H9 (cell line): ENCODE results near the gene UNK. TPM values are rescaled to one million over a fixed set of nuclear protein-coding genes. Genes with fewer than 3 reads are reported as not detected.

ENCODE experiments used
- DNase-seq: peaks from one replicate; pipeline ENCODE4 v3.0.0-alpha.2; 2017
- H2AFZ ChIP-seq: one replicate; pipeline ENCODE4 v1.6.1; 2013; ENCODE audit warnings: mild to moderate bottlenecking, low read length, control low read depth, moderate library complexity
- H2AK5ac ChIP-seq: 2 replicates; pipeline ENCODE4 v1.6.1; 2013; ENCODE audit warnings: low read length, control low read depth, mixed read lengths; ENCODE audit not compliant: insufficient read length
- H2BK120ac ChIP-seq: one replicate; pipeline ENCODE4 v1.6.1; 2013; ENCODE audit warnings: low read depth, mild to moderate bottlenecking, low read length, control low read depth, inconsistent platforms; ENCODE audit not compliant: poor library complexity, severe bottlenecking
- H2BK12ac ChIP-seq: 2 replicates; pipeline ENCODE4 v1.6.1; 2013; ENCODE audit warnings: low read length, control low read depth, mixed read lengths, low read depth; ENCODE audit not compliant: insufficient read length
- H2BK15ac ChIP-seq: 2 replicates; pipeline ENCODE4 v1.6.1; 2013; ENCODE audit warnings: low read depth, low read length, control low read depth
- H2BK20ac ChIP-seq: one replicate; pipeline ENCODE4 v1.6.1; 2013; ENCODE audit warnings: low read depth, mild to moderate bottlenecking, low read length, control low read depth, inconsistent platforms; ENCODE audit not compliant: poor library complexity, severe bottlenecking
- H2BK5ac ChIP-seq: 2 replicates; pipeline ENCODE4 v1.6.1; 2013; ENCODE audit warnings: low read length, control low read depth, mixed read lengths; ENCODE audit not compliant: insufficient read length
- H3K14ac ChIP-seq: 2 replicates; pipeline ENCODE4 v1.6.1; 2013; ENCODE audit warnings: low read length, control low read depth; ENCODE audit not compliant: insufficient read depth
- H3K18ac ChIP-seq: 2 replicates; pipeline ENCODE4 v1.6.1; 2013; ENCODE audit warnings: low read depth, mild to moderate bottlenecking, mixed read lengths, low read length, control low read depth; ENCODE audit not compliant: insufficient read length
- H3K23ac ChIP-seq: 2 replicates; pipeline ENCODE4 v1.6.1; 2013; ENCODE audit warnings: low read length, control low read depth, mixed read lengths, low read depth; ENCODE audit not compliant: insufficient read length
- H3K23me2 ChIP-seq: 2 replicates; pipeline ENCODE4 v1.6.1; 2013; ENCODE audit warnings: low read depth, mild to moderate bottlenecking, mixed read lengths, low read length, control low read depth; ENCODE audit not compliant: insufficient read length, poor library complexity, severe bottlenecking
- H3K27ac ChIP-seq: 2 replicates; pipeline ENCODE4 v1.5.1; 2013; ENCODE audit warnings: low read length, control low read depth, mixed read lengths, low read depth; ENCODE audit not compliant: insufficient read length
- H3K27me3 ChIP-seq: 2 replicates; pipeline ENCODE4 v1.6.1; 2013; ENCODE audit warnings: low read length, control low read depth, inconsistent platforms; ENCODE audit not compliant: insufficient read depth
- H3K4ac ChIP-seq: 2 replicates; pipeline ENCODE4 v1.6.1; 2013; ENCODE audit warnings: low read depth, mild to moderate bottlenecking, control low read depth, inconsistent platforms, low read length, moderate library complexity
- H3K4me1 ChIP-seq: 2 replicates; pipeline ENCODE4 v1.6.1; 2013; ENCODE audit warnings: low read length, control low read depth, inconsistent platforms; ENCODE audit not compliant: insufficient read depth
- H3K4me2 ChIP-seq: 2 replicates; pipeline ENCODE4 v1.6.1; 2013; ENCODE audit warnings: low read length, control low read depth, mixed read lengths; ENCODE audit not compliant: insufficient read length, insufficient read depth
- H3K56ac ChIP-seq: 2 replicates; pipeline ENCODE4 v1.6.1; 2013; ENCODE audit warnings: low read depth, mild to moderate bottlenecking, mixed read lengths, low read length, control low read depth; ENCODE audit not compliant: insufficient read length
- H3K79me1 ChIP-seq: 2 replicates; pipeline ENCODE4 v1.6.1; 2013; ENCODE audit warnings: low read depth, mild to moderate bottlenecking, moderate library complexity, low read length, control low read depth, inconsistent platforms; ENCODE audit not compliant: insufficient read depth, poor library complexity, severe bottlenecking
- H3K79me2 ChIP-seq: 2 replicates; pipeline ENCODE4 v1.6.1; 2013; ENCODE audit warnings: low read length, control low read depth, inconsistent platforms; ENCODE audit not compliant: insufficient read depth
- H3K9ac ChIP-seq: 2 replicates; pipeline ENCODE4 v1.6.1; 2013; ENCODE audit warnings: low read length, control low read depth, mixed read lengths; ENCODE audit not compliant: insufficient read length; ENCODE audit errors: extremely low read depth
- H3K9me3 ChIP-seq: one replicate; pipeline ENCODE4 v1.6.1; 2013; ENCODE audit warnings: low read depth, low read length, inconsistent platforms; ENCODE audit not compliant: control insufficient read depth
- H3T11ph ChIP-seq: one replicate; pipeline ENCODE4 v1.6.1; 2013; ENCODE audit warnings: mild to moderate bottlenecking, low read length, control low read depth, inconsistent platforms
- H4K20me1 ChIP-seq: one replicate; pipeline ENCODE4 v1.6.1; 2013; ENCODE audit not compliant: control insufficient read depth, insufficient read length, insufficient read depth
- H4K5ac ChIP-seq: 2 replicates; pipeline ENCODE4 v1.6.1; 2013; ENCODE audit warnings: low read depth, mild to moderate bottlenecking, mixed read lengths, low read length, control low read depth; ENCODE audit not compliant: insufficient read length
- H4K8ac ChIP-seq: replicated peaks from 2 replicates; pipeline ENCODE4 v1.6.1; 2013; ENCODE audit warnings: low read length, control low read depth, mixed read lengths, low read depth; ENCODE audit not compliant: insufficient read length
- H4K91ac ChIP-seq: 2 replicates; pipeline ENCODE4 v1.6.1; 2013; ENCODE audit warnings: low read depth, mild to moderate bottlenecking, moderate library complexity, mixed read lengths, low read length, control low read depth; ENCODE audit not compliant: insufficient read length
- H3K27ac Mint-ChIP-seq, 3 experiments: 2 replicates in 2 of 3; 3 replicates in 1 of 3; pipeline ENCODE4 v1.8.0; 2020 to 2021; ENCODE audit warnings: mixed read lengths in 3 of 3, mild to moderate bottlenecking in 1 of 3, moderate library complexity in 1 of 3
- H3K27me3 Mint-ChIP-seq: 2 replicates; pipeline ENCODE4 v1.8.0; 2021; ENCODE audit warnings: low read depth, mild to moderate bottlenecking, moderate library complexity, mixed read lengths
- H3K36me3 Mint-ChIP-seq, 3 experiments: 2 replicates in 2 of 3; 3 replicates in 1 of 3; pipeline ENCODE4 v1.8.0; 2020 to 2021; ENCODE audit warnings: low read depth in 3 of 3, mixed read lengths in 3 of 3; ENCODE audit not compliant: insufficient read depth in 1 of 3
- H3K4me1 Mint-ChIP-seq, 2 experiments: 2 replicates each; pipeline ENCODE4 v1.8.0; 2020; ENCODE audit warnings: mixed read lengths in 2 of 2
- H3K4me3 Mint-ChIP-seq, 2 experiments: 2 replicates in 1 of 2; 3 replicates in 1 of 2; pipeline ENCODE4 v1.8.0; 2020 to 2021; ENCODE audit warnings: mild to moderate bottlenecking in 2 of 2, mixed read lengths in 2 of 2, moderate library complexity in 1 of 2
- H3K9me3 Mint-ChIP-seq, 2 experiments: 2 replicates in 1 of 2; 3 replicates in 1 of 2; pipeline ENCODE4 v1.8.0; 2020; ENCODE audit warnings: mild to moderate bottlenecking in 2 of 2, mixed read lengths in 2 of 2, moderate library complexity in 1 of 2
- CTCF ChIP-seq: fragments of 200-600 bp; sonication (generic); conservative IDR thresholded peaks from 3 replicates; pipeline ENCODE4 v1.8.0; 2021; ENCODE audit warnings: antibody characterized with exemption, mild to moderate bottlenecking
- WGBS: extraction: QIAGEN DNeasy Blood & Tissue Kit; methylation state at CpG from one replicate; pipeline ENCODE4 v1.1.7; 2013; ENCODE audit warnings: missing lambda C conversion rate, low lambda C conversion rate, mixed read lengths; ENCODE audit not compliant: insufficient read length; ENCODE audit errors: extremely low coverage; 5-methylcytosine and 5-hydroxymethylcytosine counted together
- total RNA-seq: library from RNA; stranded (reverse); gene quantifications from 2 replicates; pipeline ENCODE4 v1.2.1, GENCODE V29; 2021

UNK gene
- total RNA-seq, 1 experiment from 2014 or later, result 36.4 TPM

DNA sequence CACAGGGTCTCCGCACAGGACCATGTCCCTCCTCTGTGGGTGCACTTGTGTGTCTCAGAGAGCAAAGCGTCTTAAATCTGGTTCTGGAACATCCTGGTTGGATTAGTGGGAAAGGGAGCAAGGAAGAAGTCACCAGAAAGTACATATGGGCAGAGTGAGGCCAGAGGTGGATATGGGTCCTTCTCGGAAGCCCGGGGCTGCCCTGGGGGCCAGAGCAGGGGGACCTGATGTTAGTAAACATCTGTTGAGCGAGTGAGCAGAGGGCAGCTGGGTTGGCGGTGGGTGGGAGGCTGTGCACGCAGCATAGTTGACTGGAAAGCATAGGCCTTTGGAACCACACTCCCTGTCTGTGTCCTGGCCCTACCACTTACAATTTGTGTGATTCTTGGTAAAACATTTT lies 36.9 kb downstream of the UNK start:
- no peak overlapping the region for H2AFZ ChIP-seq
- no peaks in the 10 kb centered on the region for H3K9me3 ChIP-seq
- H3K79me2 ChIP-seq, result no peaks in the 10 kb centered on the region
- no peaks in the 10 kb centered on the region for H3K4me1 Mint-ChIP-seq
- H3K18ac ChIP-seq, result no peak overlapping the region
- H4K8ac ChIP-seq, result no peak overlapping the region
- no peak overlapping the region for H2BK5ac ChIP-seq
- H3K36me3 Mint-ChIP-seq, result peaks cover 20 to 66% (median 66%) of the 10 kb centered on the region in 3 experiments
- H3K23me2 ChIP-seq, result no peaks in the 10 kb centered on the region
- no peak for TF ChIP-seq CTCF
- H2BK15ac ChIP-seq, result no peak overlapping the region
- no peak overlapping the region for H3K14ac ChIP-seq
- H3K79me1 ChIP-seq, result no peaks in the 10 kb centered on the region
- no peak overlapping the region for H3K4me2 ChIP-seq
- no peak overlapping the region for H3K23ac ChIP-seq
- H3K27me3 Mint-ChIP-seq, result no peaks in the 10 kb centered on the region
- no peak for DNase-seq
- no peaks in the 10 kb centered on the region for H3K27me3 ChIP-seq
- no peak overlapping the region for H3K4ac ChIP-seq
- H2BK120ac ChIP-seq, result no peak overlapping the region
- H2BK12ac ChIP-seq, result no peak overlapping the region
- H4K20me1 ChIP-seq, result no peaks in the 10 kb centered on the region
- no peak overlapping the region for H3K27ac ChIP-seq
- H3K4me1 ChIP-seq, result no peaks in the 10 kb centered on the region
- H3K9ac ChIP-seq, result no peak overlapping the region
- H3K56ac ChIP-seq, result no peak overlapping the region
- no peak overlapping the region for H2AK5ac ChIP-seq
- H3K27ac Mint-ChIP-seq, result peak overlapping the region in 1 of 3 experiments; percentile 90; a peak in 1 of 7 replicates
- no peak overlapping the region for H3K4me3 Mint-ChIP-seq
- H4K5ac ChIP-seq, result no peak overlapping the region
- no peak overlapping the region for H4K91ac ChIP-seq
- H3T11ph ChIP-seq, result no peak overlapping the region
- H2BK20ac ChIP-seq, result no peak overlapping the region
- no CpG with 5 or more reads among the region's 7 CpGs for WGBS
- no peaks in the 10 kb centered on the region; a peak in 1 of 5 replicates for H3K9me3 Mint-ChIP-seq
